ENCODE results near the gene APOE.
A peak's percentile ranks its signal among the peaks of the same experiment; 100 is the strongest.
"Not testable (repeated sequence)": the region's sequence is repeated elsewhere in the genome, so short reads cannot be mapped to it uniquely, and the experiment has no call there.

APOE gene

DNA sequence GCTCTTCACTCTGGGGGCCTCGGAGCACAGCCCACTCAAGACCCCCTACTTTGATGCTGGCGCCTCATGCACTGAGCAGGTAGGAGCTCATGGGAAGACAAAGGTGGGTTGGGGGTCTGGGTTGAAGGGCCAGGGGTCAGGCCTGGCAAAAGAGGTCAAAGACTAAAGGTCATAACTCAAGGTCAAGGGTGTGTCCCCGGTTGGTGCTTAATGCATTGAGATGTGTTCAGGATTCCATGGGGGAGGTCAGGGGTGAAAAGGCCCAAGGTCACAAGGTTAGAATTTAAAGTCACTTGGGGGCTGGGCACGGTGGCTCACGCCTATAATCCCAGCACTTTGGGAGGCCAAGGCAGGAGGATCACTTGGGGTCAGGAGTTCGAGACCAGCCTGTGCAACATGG, 19.5 kb upstream of the APOE start:
- no peak for TF ChIP-seq EZH2 (IDR thresholded peaks at IDR 0.05; ENCODE audit: borderline replicate concordance, low read length)
- TF ChIP-seq, protein P1, sequence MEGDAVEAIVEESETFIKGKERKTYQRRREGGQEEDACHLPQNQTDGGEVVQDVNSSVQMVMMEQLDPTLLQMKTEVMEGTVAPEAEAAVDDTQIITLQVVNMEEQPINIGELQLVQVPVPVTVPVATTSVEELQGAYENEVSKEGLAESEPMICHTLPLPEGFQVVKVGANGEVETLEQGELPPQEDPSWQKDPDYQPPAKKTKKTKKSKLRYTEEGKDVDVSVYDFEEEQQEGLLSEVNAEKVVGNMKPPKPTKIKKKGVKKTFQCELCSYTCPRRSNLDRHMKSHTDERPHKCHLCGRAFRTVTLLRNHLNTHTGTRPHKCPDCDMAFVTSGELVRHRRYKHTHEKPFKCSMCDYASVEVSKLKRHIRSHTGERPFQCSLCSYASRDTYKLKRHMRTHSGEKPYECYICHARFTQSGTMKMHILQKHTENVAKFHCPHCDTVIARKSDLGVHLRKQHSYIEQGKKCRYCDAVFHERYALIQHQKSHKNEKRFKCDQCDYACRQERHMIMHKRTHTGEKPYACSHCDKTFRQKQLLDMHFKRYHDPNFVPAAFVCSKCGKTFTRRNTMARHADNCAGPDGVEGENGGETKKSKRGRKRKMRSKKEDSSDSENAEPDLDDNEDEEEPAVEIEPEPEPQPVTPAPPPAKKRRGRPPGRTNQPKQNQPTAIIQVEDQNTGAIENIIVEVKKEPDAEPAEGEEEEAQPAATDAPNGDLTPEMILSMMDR (IDR thresholded peaks at IDR 0.05; ENCODE audit: low read length), result no peak
- no peaks in the 10 kb centered on the region for H3K79me2 ChIP-seq (ENCODE audit: insufficient read depth, low read length)
- H3K36me3 ChIP-seq (ENCODE audit: insufficient read depth, low read length), result no peaks in the 10 kb centered on the region
- no peak overlapping the region for H2AFZ ChIP-seq (ENCODE audit: low read length)
- no peak overlapping the region for H3K27ac ChIP-seq (ENCODE audit: low read depth, low read length, poor library complexity, severe bottlenecking)
- H3K4me2 ChIP-seq (ENCODE audit: low read length), result no peak overlapping the region
- H3K4me3 ChIP-seq (ENCODE audit: low read depth, low read length, poor library complexity, severe bottlenecking), result no peak overlapping the region
- H3K9me2 ChIP-seq (ENCODE audit: low read depth, low read length), result no peaks in the 10 kb centered on the region
- H3K4me1 ChIP-seq (ENCODE audit: insufficient read depth, low read length, severe bottlenecking), result peaks cover 7% of the 10 kb centered on the region
- H3K9ac ChIP-seq (ENCODE audit: low read length), result no peak overlapping the region
- no peaks in the 10 kb centered on the region for H3K9me3 ChIP-seq (ENCODE audit: low read length)
- H3F3A ChIP-seq (ENCODE audit: insufficient read depth, low read length), result no peaks in the 10 kb centered on the region
- H4K20me1 ChIP-seq (ENCODE audit: insufficient read depth, low read length), result no peaks in the 10 kb centered on the region
- peaks cover 10% of the 10 kb centered on the region for H3K27me3 ChIP-seq (ENCODE audit: insufficient read depth, low read length)

DNA sequence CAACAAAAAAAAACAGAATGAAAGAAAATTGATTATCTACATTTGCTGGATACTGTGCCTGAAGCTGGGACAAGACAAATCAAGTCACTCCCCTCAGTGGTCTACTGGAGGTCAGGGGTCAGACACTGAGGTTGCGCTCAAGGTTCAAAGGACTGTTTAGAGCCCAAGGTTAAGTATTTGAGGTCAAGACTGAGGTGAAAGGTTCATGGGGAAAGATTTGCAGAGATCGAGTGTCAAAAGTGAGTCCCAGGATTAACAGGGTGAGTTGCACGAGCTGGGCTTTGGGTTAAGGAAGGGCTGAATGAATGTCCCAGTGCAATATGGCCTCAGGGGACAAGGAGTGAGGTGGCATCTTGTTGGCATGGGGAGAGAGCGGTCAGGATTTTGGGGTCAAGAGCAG, 17.9 kb upstream of the APOE start:
- H4K20me1 ChIP-seq (ENCODE audit: insufficient read depth, low read length), result no peaks in the 10 kb centered on the region
- H3K27ac ChIP-seq (ENCODE audit: low read depth, low read length, poor library complexity, severe bottlenecking), result no peak overlapping the region
- no peak overlapping the region for H3K4me3 ChIP-seq (ENCODE audit: low read depth, low read length, poor library complexity, severe bottlenecking)
- H3F3A ChIP-seq (ENCODE audit: insufficient read depth, low read length), result no peaks in the 10 kb centered on the region
- no peak overlapping the region for H3K9ac ChIP-seq (ENCODE audit: low read length)
- H3K4me2 ChIP-seq (ENCODE audit: low read length), result no peak overlapping the region
- no peaks in the 10 kb centered on the region for H3K9me2 ChIP-seq (ENCODE audit: low read depth, low read length)
- TF ChIP-seq EZH2 (IDR thresholded peaks at IDR 0.05; ENCODE audit: borderline replicate concordance, low read length), result no peak
- TF ChIP-seq, protein P1 (IDR thresholded peaks at IDR 0.05; ENCODE audit: low read length), result no peak
- no peaks in the 10 kb centered on the region for H3K9me3 ChIP-seq (ENCODE audit: low read length)
- peaks cover 12% of the 10 kb centered on the region for H3K79me2 ChIP-seq (ENCODE audit: insufficient read depth, low read length)
- H3K36me3 ChIP-seq (ENCODE audit: insufficient read depth, low read length), result peaks cover 4% of the 10 kb centered on the region
- no peak overlapping the region for H2AFZ ChIP-seq (ENCODE audit: low read length)
- H3K27me3 ChIP-seq (ENCODE audit: insufficient read depth, low read length), result peaks cover 6% of the 10 kb centered on the region
- H3K4me1 ChIP-seq (ENCODE audit: insufficient read depth, low read length, severe bottlenecking), result peaks cover 16% of the 10 kb centered on the region

DNA sequence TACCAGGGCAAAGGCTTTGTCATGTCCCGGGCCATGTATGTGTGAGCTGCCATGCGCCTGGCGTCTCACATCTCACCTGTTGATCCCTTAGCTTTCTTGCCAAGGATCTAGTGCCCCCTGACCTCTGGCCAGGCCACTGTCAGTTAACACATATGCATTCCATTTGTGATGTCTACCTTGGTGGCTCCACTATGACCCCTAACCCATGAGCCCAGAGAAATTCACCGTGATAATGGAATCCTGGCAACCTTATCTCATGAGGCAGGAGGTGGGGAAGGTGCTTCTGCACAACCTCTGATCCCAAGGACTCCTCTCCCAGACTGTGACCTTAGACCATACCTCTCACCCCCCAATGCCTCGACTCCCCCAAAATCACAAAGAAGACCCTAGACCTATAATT, 17.3 kb upstream of the APOE start:
- H3K9me2 ChIP-seq (ENCODE audit: low read depth, low read length); H3K27ac ChIP-seq (ENCODE audit: low read depth, low read length, poor library complexity, severe bottlenecking); H2AFZ ChIP-seq (ENCODE audit: low read length); H3K4me3 ChIP-seq (ENCODE audit: low read depth, low read length, poor library complexity, severe bottlenecking); H3K27me3 ChIP-seq (ENCODE audit: insufficient read depth, low read length); H4K20me1 ChIP-seq (ENCODE audit: insufficient read depth, low read length); H3F3A ChIP-seq (ENCODE audit: insufficient read depth, low read length); H3K9me3 ChIP-seq (ENCODE audit: low read length); H3K4me2 ChIP-seq (ENCODE audit: low read length); H3K9ac ChIP-seq (ENCODE audit: low read length): not testable (repeated sequence)
- Histone ChIP-seq H3K36me3 (ENCODE audit: insufficient read depth, low read length) (peaks cover 11% of the 10 kb centered on the region), H3K4me1 (ENCODE audit: insufficient read depth, low read length, severe bottlenecking) (peaks cover 16% of the 10 kb centered on the region), H3K79me2 (ENCODE audit: insufficient read depth, low read length) (peaks cover 12% of the 10 kb centered on the region)

DNA sequence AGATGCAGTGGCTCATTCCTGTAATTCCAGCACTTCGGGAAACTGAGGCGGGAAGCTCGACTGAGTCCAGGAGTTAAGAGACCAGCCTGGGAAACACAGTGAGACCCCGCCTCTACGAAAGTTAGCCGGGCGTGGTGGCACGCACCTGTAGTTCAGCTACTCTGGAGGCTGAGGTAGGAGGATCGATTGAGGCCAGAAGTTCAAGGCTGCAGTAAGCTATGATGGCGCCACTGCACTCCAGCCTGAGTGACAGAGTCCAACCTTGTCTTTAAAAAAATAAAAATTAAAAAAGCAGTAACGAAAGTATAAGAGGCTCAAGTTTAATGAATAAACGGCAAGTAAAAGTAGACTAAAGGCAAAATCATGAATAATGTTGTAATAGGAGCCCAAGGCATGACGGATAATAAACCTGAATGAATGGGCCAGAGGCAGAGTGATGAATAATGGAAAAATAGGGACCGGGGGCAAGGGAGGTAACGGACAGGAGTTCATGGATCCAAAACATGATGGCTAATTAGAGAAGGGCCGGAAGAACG, 15.7 kb upstream of the APOE start:
- Histone ChIP-seq H2AFZ (ENCODE audit: low read length) (0 out of 2 replicates have a peak overlapping the region, but pooled peaks have one; percentile 48), H3K9me3 (ENCODE audit: low read length) (no peaks in the 10 kb centered on the region), H3K9me2 (ENCODE audit: low read depth, low read length) (no peaks in the 10 kb centered on the region), H3K4me3 (ENCODE audit: low read depth, low read length, poor library complexity, severe bottlenecking) (peak overlapping the region; percentile 59), H3K27ac (ENCODE audit: low read depth, low read length, poor library complexity, severe bottlenecking) (peak overlapping the region; percentile 85), H3F3A (ENCODE audit: insufficient read depth, low read length) (no peaks in the 10 kb centered on the region), H4K20me1 (ENCODE audit: insufficient read depth, low read length) (no peaks in the 10 kb centered on the region), H3K4me2 (ENCODE audit: low read length) (peak overlapping the region; percentile 75), H3K27me3 (ENCODE audit: insufficient read depth, low read length) (peaks cover 6% of the 10 kb centered on the region), H3K4me1 (ENCODE audit: insufficient read depth, low read length, severe bottlenecking) (peaks cover 16% of the 10 kb centered on the region), H3K79me2 (ENCODE audit: insufficient read depth, low read length) (peaks cover 12% of the 10 kb centered on the region), H3K9ac (ENCODE audit: low read length) (peak overlapping the region; percentile 54), H3K36me3 (ENCODE audit: insufficient read depth, low read length) (peaks cover 27% of the 10 kb centered on the region)
- TF ChIP-seq EZH2 (IDR thresholded peaks at IDR 0.05; ENCODE audit: borderline replicate concordance, low read length), result no peak
- TF ChIP-seq, protein P1 (IDR thresholded peaks at IDR 0.05; ENCODE audit: low read length), result no peak
